Measurements from ENCODE around the gene PNMT. TPM values are rescaled to one million over a fixed set of nuclear protein-coding genes. Genes with fewer than 3 reads are reported as not detected.
A peak's percentile ranks its signal among the peaks of the same experiment; 100 is the strongest.

The PNMT gene
- total and polyA plus RNA-seq, 2 of the 13 experiments (the other 11 are each of a cell fraction or from before 2014, with no cell fraction given): 0.25 TPM; not detected in 1

- TF ChIP-seq JARID2 (CRISPR knock-in tag; IDR thresholded peaks at IDR 0.05; ENCODE audit: insufficient replicate concordance) (no peak), ZNF124 (CRISPR knock-in tag; IDR thresholded peaks at IDR 0.05) (peak; percentile 92; the same call in 1 of the 2 replicates), ATF7-NPFF (CRISPR knock-in tag; IDR thresholded peaks at IDR 0.05; ENCODE audit: low read depth) (peak; percentile 81), SP5 (CRISPR knock-in tag; IDR thresholded peaks at IDR 0.05; ENCODE audit: borderline replicate concordance, low read depth) (peak; percentile 87), ZZZ3 (CRISPR knock-in tag; IDR thresholded peaks at IDR 0.05; ENCODE audit: borderline replicate concordance) (no peak; the same call in 1 of the 2 replicates), ZNF687 (CRISPR knock-in tag; IDR thresholded peaks at IDR 0.05) (peak; percentile 94), ZKSCAN1 (IDR thresholded peaks at IDR 0.05; ENCODE audit: low read length) (no peak), ZSCAN25 (CRISPR knock-in tag; IDR thresholded peaks at IDR 0.05) (peak; percentile 74; the same call in 1 of the 2 replicates), SETDB1 (CRISPR knock-in tag; IDR thresholded peaks at IDR 0.05; ENCODE audit: borderline replicate concordance) (no peak), ZNF564 (CRISPR knock-in tag; IDR thresholded peaks at IDR 0.05) (peak; percentile 26; the same call in 1 of the 2 replicates), ZXDC (CRISPR knock-in tag; IDR thresholded peaks at IDR 0.05) (no peak), IRF1 (CRISPR knock-in tag; IDR thresholded peaks at IDR 0.05; ENCODE audit: low read depth) (0 out of 2 replicates have a peak, but pooled peaks have one; percentile 56), NR2F2 (IDR thresholded peaks at IDR 0.05; ENCODE audit: borderline replicate concordance, low read depth) (peak; percentile 43; the same call in 1 of the 2 replicates), ZNF572 (CRISPR knock-in tag; IDR thresholded peaks at IDR 0.05) (0 out of 2 replicates have a peak, but pooled peaks have one; percentile 21), CBX2 (IDR thresholded peaks at IDR 0.05; ENCODE audit: low read depth, low read length) (no peak), CBX2 (CRISPR knock-in tag; IDR thresholded peaks at IDR 0.05; ENCODE audit: low read depth) (0 out of 2 replicates have a peak, but pooled peaks have one; percentile 75), PATZ1 (CRISPR knock-in tag; IDR thresholded peaks at IDR 0.05) (peak; percentile 63), RCOR2 (CRISPR knock-in tag; IDR thresholded peaks at IDR 0.05) (no peak; the same call in 1 of the 2 replicates), ZNF777 (CRISPR knock-in tag; IDR thresholded peaks at IDR 0.05) (peak; percentile 37; the same call in 1 of the 2 replicates)
Observed at GRCh38 chr17:39636927-39637736, 31.1 kb upstream of the PNMT start, which contains the start of gene STARD3 (continued).
